HuH-7 (cell line): ENCODE measurements around the gene TADA2B.
"Not testable (repeated sequence)": the region's sequence is repeated elsewhere in the genome, so short reads cannot be mapped to it uniquely, and the experiment has no call there.

Experiments used
- DNase-seq: peaks from one replicate; pipeline ENCODE4 v3.0.0; 2011; ENCODE audit warnings: low spot score

TADA2B gene

GRCh38 chr4:7058792-7059191 is 15.6 kb downstream of the TADA2B start:
- no peak for DNase-seq

DNA sequence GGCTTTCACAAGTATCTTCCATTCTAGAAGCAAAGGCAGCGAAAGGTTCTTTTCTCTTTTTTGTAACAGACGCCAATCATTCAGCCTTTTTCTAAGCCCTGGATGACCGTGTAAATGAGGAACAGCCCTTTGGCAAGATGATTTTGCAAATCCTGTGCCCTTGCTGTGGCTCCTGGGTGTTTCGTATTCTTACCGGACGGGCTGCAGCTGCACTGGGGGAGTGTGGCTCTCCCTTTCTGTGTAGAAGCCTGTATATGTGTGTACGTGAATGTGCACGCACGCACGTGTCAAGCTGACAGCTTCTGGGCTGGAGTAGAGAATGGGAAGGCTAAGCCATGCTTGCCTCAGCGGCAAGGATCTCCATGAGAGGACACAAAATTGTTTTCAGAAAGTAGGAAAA is 16.5 kb downstream of the TADA2B start:
- no peak for DNase-seq

- DNase-seq: no peak
These were observed 17.4 kb downstream of the TADA2B start for GRCh38 chr4:7060346-7061150.

DNA sequence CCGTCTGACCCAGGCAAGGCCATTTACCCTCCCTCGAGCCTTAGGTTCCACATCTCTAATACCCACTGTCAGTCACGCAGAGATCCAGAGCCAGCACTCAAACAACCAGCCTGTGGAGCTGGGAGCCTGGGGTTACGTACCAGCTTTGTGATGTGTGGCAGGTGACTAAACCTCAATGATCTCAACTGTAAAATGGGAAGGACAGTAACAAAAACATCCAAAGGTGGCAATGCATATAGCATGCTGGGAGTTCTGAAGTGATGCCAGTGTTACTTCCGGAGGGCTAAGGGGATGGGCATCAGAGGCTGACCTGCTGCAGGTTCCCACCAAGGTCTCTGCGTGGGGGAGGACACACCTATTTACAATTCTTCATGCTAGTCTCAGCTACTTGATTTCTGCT is 18.6 kb downstream of the TADA2B start:
- DNase-seq: no peak

DNA sequence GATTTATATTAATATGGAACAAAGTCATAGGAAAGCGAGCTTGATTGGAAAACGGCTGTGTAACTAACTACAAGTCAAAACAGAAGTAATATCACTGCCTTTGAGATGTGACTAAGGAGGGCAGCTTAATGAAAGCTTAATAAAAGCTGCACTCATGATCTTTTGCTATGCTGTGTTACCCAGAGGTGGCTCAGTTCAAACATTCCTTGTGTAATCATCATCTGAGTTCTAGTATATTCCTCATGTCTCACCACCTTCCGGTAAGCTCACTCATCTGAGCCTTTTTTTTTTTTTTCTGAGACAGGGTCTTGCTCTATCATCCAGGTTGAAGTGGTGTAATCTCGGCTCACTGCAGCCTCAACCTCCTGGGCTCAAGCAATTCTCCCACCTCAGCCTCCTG is 19.6 kb downstream of the TADA2B start:
- no peak for DNase-seq

GRCh38 chr4:7063362-7063761 is 20.2 kb downstream of the TADA2B start:
- no peak for DNase-seq

DNA sequence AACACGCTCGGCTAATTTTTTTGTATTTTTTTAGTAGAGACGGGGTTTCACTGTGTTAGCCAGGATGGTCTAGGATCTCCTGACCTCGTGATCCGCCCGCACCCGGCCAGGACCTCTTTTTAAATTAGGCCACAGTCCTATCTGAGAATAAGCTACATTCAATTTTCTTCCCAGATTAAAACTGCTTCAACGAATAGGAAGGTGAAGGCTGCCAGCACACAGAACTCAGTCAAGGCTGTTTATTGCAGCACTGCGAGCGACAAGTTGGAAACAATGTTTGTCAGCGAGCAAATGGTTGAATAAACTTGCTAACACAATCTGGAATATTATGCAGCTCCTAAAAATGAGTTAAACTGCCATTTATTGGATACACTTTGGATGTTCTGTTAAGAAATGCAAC is 22.8 kb downstream of the TADA2B start:
- no peak for DNase-seq

- no peak for DNase-seq
These were observed 23.3 kb downstream of the TADA2B start for GRCh38 chr4:7066493-7066892.

DNA sequence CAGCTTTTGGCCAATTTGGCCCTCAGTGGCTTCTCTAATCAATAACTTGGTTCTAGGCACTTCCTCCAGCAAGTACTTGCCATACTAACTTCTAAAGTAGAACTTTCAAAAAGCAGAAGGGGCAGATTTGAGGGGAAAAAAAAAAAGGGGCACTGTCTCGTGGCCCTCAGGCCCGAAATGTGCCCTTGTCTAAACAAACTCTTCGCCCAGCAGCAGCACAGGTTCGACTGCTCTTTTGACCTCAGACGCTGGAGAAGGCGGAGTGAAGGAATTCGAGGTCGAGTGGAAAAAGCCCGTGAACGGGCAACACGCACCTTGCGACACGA is 23.9 kb downstream of the TADA2B start:
- no peak for DNase-seq

GRCh38 chr4:7067452-7068278 is 24.5 kb downstream of the TADA2B start, which contains the start of gene GRPEL1:
TSS of gene GRPEL1 (minus strand) at chr4:7068064. CDS start at chr4:7068032, 32 bp downstream.
- peak; percentile 99 for DNase-seq

- DNase-seq: no peak
These were observed 25.2 kb downstream of the TADA2B start for GRCh38 chr4:7068279-7068842.

- no peak for DNase-seq
These were observed 25.7 kb downstream of the TADA2B start for GRCh38 chr4:7068883-7069282.

- peak; percentile 81 for DNase-seq
These were observed 27.7 kb downstream of the TADA2B start for GRCh38 chr4:7070729-7071511.

- DNase-seq: no peak
These were observed 29.9 kb downstream of the TADA2B start for GRCh38 chr4:7073059-7073458.

DNA sequence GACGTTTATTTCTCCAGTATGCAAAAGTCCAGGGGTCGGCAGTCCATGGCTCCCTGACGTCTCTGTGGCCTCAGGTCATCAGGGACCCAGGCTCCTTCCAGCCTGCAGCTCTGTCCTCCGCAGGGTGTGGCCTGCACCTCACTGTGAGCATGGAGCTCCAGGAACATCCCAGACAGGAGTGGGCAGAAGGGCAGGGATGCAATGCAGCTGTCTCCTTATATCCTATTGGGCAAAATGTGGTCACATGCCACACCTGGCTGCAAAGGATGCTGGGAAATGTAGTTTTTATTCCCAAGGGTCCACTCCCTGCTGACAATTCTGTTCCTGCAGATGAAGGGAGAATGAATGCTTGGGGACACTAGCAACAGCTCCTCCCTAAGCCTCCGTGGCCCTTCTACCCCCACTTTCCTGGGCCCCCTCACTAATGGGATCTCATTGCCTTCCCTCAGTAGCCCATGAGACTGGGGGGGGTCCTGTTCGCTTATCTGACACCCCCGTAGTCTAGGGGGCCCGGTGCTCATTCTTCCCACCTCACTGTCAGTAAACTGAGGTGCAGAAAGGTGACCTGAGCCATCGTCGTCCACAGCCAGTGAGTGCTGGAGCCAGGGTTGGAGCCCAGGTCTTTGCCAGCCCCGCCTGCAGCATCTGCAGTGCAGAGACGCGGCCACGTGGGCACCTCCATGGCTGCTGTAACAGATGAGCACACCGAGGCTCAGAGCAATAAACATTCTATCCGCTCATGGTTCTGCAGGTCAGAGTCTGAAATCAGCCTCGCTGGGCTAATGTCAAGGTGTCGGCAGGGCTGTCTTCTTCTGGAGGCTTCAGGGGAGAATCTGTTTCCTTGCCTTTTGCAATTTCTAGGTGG is 30.6 kb downstream of the TADA2B start:
- peak; percentile 85 for DNase-seq

- no peak for DNase-seq
These were observed 31.3 kb downstream of the TADA2B start for GRCh38 chr4:7074426-7074825.

DNA sequence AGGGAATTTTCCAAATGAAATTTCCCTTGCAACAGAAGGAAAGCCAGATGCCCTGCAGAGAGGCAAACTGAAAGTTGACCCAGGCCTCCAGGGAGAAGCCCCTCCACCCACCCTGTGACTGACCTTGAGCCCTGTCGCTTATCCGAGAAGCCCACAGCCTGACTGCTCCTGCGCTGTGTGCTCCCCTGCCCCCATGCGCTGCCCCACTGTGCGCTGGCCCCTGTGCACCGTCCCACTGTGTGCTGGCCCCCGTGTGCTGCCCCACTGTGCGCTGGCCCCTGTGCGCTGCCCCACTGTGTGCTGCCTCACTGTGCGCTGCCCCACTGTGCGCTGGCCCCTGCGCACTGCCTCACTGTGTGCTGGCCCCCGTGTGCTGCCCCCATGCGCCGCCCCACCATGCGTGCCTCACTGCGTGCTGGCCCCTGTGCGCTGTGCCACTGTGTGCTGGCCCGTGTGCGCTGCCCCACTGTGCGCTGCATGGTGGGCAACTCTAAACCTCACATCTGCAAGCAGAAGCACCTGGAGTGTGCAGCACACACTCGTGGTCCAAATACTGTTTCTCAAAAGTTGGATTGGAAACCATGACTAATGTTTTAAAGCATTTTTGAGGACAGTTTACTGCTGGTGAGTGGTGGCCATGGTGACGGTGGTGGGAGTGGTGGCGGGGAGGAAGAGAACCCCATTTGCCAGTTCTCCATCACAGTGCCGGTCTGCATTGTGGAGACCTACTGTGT is 33.0 kb downstream of the TADA2B start:
- no peak for DNase-seq

DNA sequence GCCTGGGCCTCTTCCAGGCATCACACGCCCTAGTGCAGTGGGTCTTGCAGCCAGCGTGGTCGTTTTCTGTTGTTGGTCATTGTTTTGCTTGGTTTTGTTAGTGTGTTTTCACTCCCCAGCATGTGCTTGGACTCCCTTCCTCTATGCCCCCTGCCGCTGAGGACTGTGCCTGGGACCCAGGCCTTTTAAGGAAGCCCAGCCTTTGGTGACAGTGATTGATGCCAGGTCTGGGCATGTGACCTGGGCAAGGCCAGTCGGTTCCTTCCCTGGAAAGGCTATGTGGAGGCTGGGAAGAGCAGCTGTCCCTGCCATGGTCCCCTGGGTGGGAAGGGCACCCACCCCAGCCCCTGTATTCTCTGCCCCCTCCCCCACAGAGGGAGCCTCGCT is 33.5 kb downstream of the TADA2B start:
- no peak for DNase-seq

DNA sequence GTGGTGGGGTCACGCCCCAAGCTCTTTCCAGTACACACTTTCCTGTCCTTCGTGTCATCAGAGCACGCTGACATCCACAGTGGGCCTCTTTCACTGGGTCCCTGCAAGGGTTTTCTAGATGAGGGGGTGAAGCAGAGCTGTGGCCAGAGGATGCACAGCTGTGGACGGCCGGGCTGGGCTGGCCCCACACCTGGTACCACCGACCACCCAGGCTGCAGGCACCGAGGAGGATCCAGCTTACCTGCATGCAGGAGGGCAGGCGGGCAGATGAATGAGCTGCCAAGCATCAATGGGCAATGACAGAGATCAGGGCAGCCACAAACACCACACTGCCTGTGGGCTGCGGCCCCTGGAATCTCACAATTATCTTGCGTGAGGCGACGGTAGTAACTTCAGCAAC is 34.2 kb downstream of the TADA2B start:
- DNase-seq: no peak

- no peak for DNase-seq
These were observed 34.9 kb downstream of the TADA2B start for GRCh38 chr4:7078025-7078424.

GRCh38 chr4:7079483-7079882 is 36.3 kb downstream of the TADA2B start:
- not testable (repeated sequence) for DNase-seq
